GM23338 (cell line): ENCODE results near the gene POU3F3. TPM values are rescaled to one million over a fixed set of nuclear protein-coding genes. Genes with fewer than 3 reads are reported as not detected.

Experiments
- ATAC-seq: fragments of 200-7000 bp; cut with Tn5 transposase; 3 replicates; pipeline ENCODE4 v1.9.1; 2020
- DNase-seq: peaks from one replicate; pipeline ENCODE4 v3.0.0-alpha.2; 2015; ENCODE audit warnings: low spot score
- H2AFZ ChIP-seq: fragments of 200-600 bp; sonication (generic); 2 replicates; pipeline ENCODE4 v1.8.0; 2016; ENCODE audit warnings: antibody characterized with exemption, mild to moderate bottlenecking, moderate library complexity
- H3F3A ChIP-seq: fragments of 200-600 bp; sonication (generic); replicated peaks from 2 replicates; pipeline ENCODE4 v1.8.0; 2017; ENCODE audit warnings: antibody characterized with exemption, mixed run types, low read depth
- H3K27ac ChIP-seq: fragments of 200-600 bp; sonication (generic); 2 replicates; pipeline ENCODE4 v1.6.1; 2016; ENCODE audit warnings: low read depth
- H3K27me3 ChIP-seq: fragments of 200-600 bp; sonication (generic); 2 replicates; pipeline ENCODE4 v1.8.0; 2016; ENCODE audit warnings: mild to moderate bottlenecking, mixed run types, moderate library complexity; ENCODE audit not compliant: insufficient read depth
- H3K36me3 ChIP-seq: fragments of 200-600 bp; sonication (generic); 2 replicates; pipeline ENCODE4 v1.8.0; 2016; ENCODE audit warnings: mild to moderate bottlenecking; ENCODE audit not compliant: insufficient read depth
- H3K4me1 ChIP-seq: fragments of 200-600 bp; sonication (generic); 2 replicates; pipeline ENCODE4 v1.8.0; 2016; ENCODE audit warnings: mild to moderate bottlenecking, moderate library complexity; ENCODE audit not compliant: insufficient read depth
- H3K4me2 ChIP-seq: fragments of 200-600 bp; sonication (generic); 2 replicates; pipeline ENCODE4 v1.7.1; 2017; ENCODE audit warnings: mixed run types
- H3K4me3 ChIP-seq: fragments of 200-600 bp; sonication (generic); 2 replicates; pipeline ENCODE4 v1.6.1; 2016; ENCODE audit warnings: mixed run types
- H3K79me2 ChIP-seq: fragments of 200-600 bp; sonication (generic); replicated peaks from 2 replicates; pipeline ENCODE4 v1.8.0; 2017; ENCODE audit warnings: mild to moderate bottlenecking; ENCODE audit not compliant: insufficient read depth
- H3K9me2 ChIP-seq: fragments of 200-600 bp; sonication (generic); 2 replicates; pipeline ENCODE4 v1.8.0; 2017; ENCODE audit not compliant: insufficient read depth
- H4K20me1 ChIP-seq: fragments of 200-600 bp; sonication (generic); replicated peaks from 2 replicates; pipeline ENCODE4 v1.8.0; 2017; ENCODE audit warnings: mild to moderate bottlenecking; ENCODE audit not compliant: insufficient read depth
- H3K27ac Mint-ChIP-seq: 2 replicates; pipeline ENCODE4 v1.8.0; 2020; ENCODE audit warnings: inconsistent platforms, mild to moderate bottlenecking, moderate library complexity, mixed read lengths
- H3K27me3 Mint-ChIP-seq: 3 replicates; pipeline ENCODE4 v1.8.0; 2022; ENCODE audit warnings: low read depth, mild to moderate bottlenecking, moderate library complexity, mixed read lengths, inconsistent platforms; ENCODE audit not compliant: insufficient read depth, poor library complexity
- H3K36me3 Mint-ChIP-seq: 3 replicates; pipeline ENCODE4 v1.8.0; 2021; ENCODE audit warnings: low read depth, mild to moderate bottlenecking, inconsistent platforms, moderate library complexity, mixed read lengths
- H3K4me1 Mint-ChIP-seq: 3 replicates; pipeline ENCODE4 v1.8.0; 2020; ENCODE audit warnings: mild to moderate bottlenecking, inconsistent platforms, mixed read lengths
- H3K4me3 Mint-ChIP-seq: 3 replicates; pipeline ENCODE4 v1.8.0; 2021; ENCODE audit warnings: moderate library complexity, mild to moderate bottlenecking, inconsistent platforms, mixed read lengths
- H3K9me3 Mint-ChIP-seq: 3 replicates; pipeline ENCODE4 v1.8.0; 2020; ENCODE audit warnings: moderate library complexity, mild to moderate bottlenecking, inconsistent platforms, mixed read lengths
- CREB1 ChIP-seq: fragments of 250-450 bp; sonication (Bioruptor Pico); IDR thresholded peaks from 2 replicates; pipeline ENCODE4 v1.5.0; 2020; ENCODE audit warnings: low read depth, mild to moderate bottlenecking, moderate library complexity
- CTCF ChIP-seq, 2 experiments: fragments of 200-600 bp in 1 of 2; sonication (generic) in 1 of 2; conservative IDR thresholded peaks; 2 replicates each; pipeline versions ENCODE4 v1.5.1 to v1.6.1; 2016 to 2017; ENCODE audit warnings: antibody characterized with exemption in 2 of 2, low read depth in 2 of 2, mild to moderate bottlenecking in 2 of 2, moderate library complexity in 1 of 2
- ETS1 ChIP-seq: IDR thresholded peaks from 2 replicates; pipeline ENCODE4 v1.6.1; 2016; ENCODE audit warnings: antibody characterized with exemption
- EZH2 ChIP-seq: fragments of 200-600 bp; sonication (generic); IDR thresholded peaks from one replicate; pipeline ENCODE4 v1.8.0; 2017; ENCODE audit warnings: antibody characterized with exemption, mild to moderate bottlenecking, low read depth; ENCODE audit not compliant: unreplicated experiment
- EZH2phosphoT487 ChIP-seq: fragments of 200-600 bp; sonication (generic); IDR thresholded peaks from one replicate; pipeline ENCODE4 v1.8.1; 2018; ENCODE audit warnings: antibody characterized with exemption; ENCODE audit not compliant: unreplicated experiment
- NANOG ChIP-seq: IDR thresholded peaks from 2 replicates; pipeline ENCODE4 v1.6.1; 2016; ENCODE audit warnings: antibody characterized with exemption, borderline replicate concordance
- POLR2AphosphoS5 ChIP-seq: IDR thresholded peaks from 2 replicates; pipeline ENCODE4 v1.6.1; 2016; ENCODE audit warnings: antibody characterized with exemption, low read depth
- STAT1 ChIP-seq: IDR thresholded peaks from one replicate; pipeline ENCODE4 v1.6.1; 2016; ENCODE audit warnings: antibody characterized with exemption; ENCODE audit not compliant: unreplicated experiment
- ZNF114 ChIP-seq: fragments of 250-450 bp; sonication (Bioruptor Pico); IDR thresholded peaks from 2 replicates; pipeline ENCODE4 v1.5.0; 2020; ENCODE audit warnings: mild to moderate bottlenecking, moderate library complexity
- ZNF331 ChIP-seq: fragments of 250-450 bp; sonication (Bioruptor Pico); IDR thresholded peaks from 2 replicates; pipeline ENCODE4 v1.5.0; 2020; ENCODE audit warnings: low read depth, mild to moderate bottlenecking, moderate library complexity
- polyA plus RNA-seq: library from polyadenylated mRNA; unstranded; fragments of >200 nt; fragmentation: Nextera tagmentation; extraction: Ambion mirVana; gene quantifications from 2 replicates; pipeline ENCODE4 v1.2.1, GENCODE V29; 2016
- total RNA-seq: library from RNA; depleted of rRNA; stranded (reverse); fragments of >200 nt; shearing (Covaris generic); gene quantifications from 2 replicates; pipeline ENCODE4 v1.2.3, GENCODE V29; 2014

Gene POU3F3
- total and polyA plus RNA-seq, 2 experiments from 2014 or later = 0.06 to 0.24 TPM

- no peaks in the 10 kb centered on the region for H3F3A ChIP-seq
- no peaks in the 10 kb centered on the region for H3K27me3 ChIP-seq
- no peaks in the 10 kb centered on the region for H3K79me2 ChIP-seq
- no peaks in the 10 kb centered on the region for H3K36me3 ChIP-seq
- peak; percentile 57 for DNase-seq
- peak; percentile 96 for ATAC-seq
- no peaks in the 10 kb centered on the region for H4K20me1 ChIP-seq
- no peak overlapping the region for H3K4me3 ChIP-seq
- H3K27ac Mint-ChIP-seq = peak overlapping the region; percentile 68; the same call in 1 of the 2 replicates
- peaks cover 4% of the 10 kb centered on the region; the same call in 1 of the 3 replicates for H3K4me1 Mint-ChIP-seq
- peaks cover 8% of the 10 kb centered on the region for H3K27me3 Mint-ChIP-seq
- no peaks in the 10 kb centered on the region for H3K36me3 Mint-ChIP-seq
- peaks cover 3% of the 10 kb centered on the region; the same call in 1 of the 3 replicates for H3K9me3 Mint-ChIP-seq
- H3K9me2 ChIP-seq = peaks cover 4% of the 10 kb centered on the region; the same call in 1 of the 2 replicates
- H3K27ac ChIP-seq = no peak overlapping the region
- no peak overlapping the region for H3K4me2 ChIP-seq
- no peak overlapping the region for H2AFZ ChIP-seq
- TF ChIP-seq CTCF (conservative IDR thresholded peaks at IDR 0.05; ENCODE audit: low read depth in 2 of 2) (peak; percentile 50 to 68), EZH2phosphoT487 (no peak)
- H3K4me3 Mint-ChIP-seq = no peak overlapping the region
- H3K4me1 ChIP-seq = no peaks in the 10 kb centered on the region
Measured at GRCh38 chr2:104804148-104804890, 49.6 kb upstream of the POU3F3 start.

GRCh38 chr2:104812286-104812685 lies 41.6 kb upstream of the POU3F3 start:
- TF ChIP-seq STAT1 (no peak), CREB1 (no peak), ZNF114 (CRISPR knock-in tag) (no peak)
- no peak for ATAC-seq
- H3K79me2 ChIP-seq = no peaks in the 10 kb centered on the region
- H3K27me3 ChIP-seq = no peaks in the 10 kb centered on the region
- H3K27ac ChIP-seq = no peak overlapping the region
- peaks cover 4% of the 10 kb centered on the region; the same call in 1 of the 2 replicates for H3K9me2 ChIP-seq
- H3K4me1 Mint-ChIP-seq = peaks cover 12% of the 10 kb centered on the region; the same call in 2 of the 3 replicates
- H3K27me3 Mint-ChIP-seq = no peaks in the 10 kb centered on the region
- H3K4me3 ChIP-seq = no peak overlapping the region
- 0 out of 2 replicates have a peak, but pooled peaks cover 6% of the 10 kb centered on the region for H3K36me3 ChIP-seq
- H2AFZ ChIP-seq = no peak overlapping the region
- no peaks in the 10 kb centered on the region for H3F3A ChIP-seq
- DNase-seq = no peak
- H3K27ac Mint-ChIP-seq = no peak overlapping the region
- H3K9me3 Mint-ChIP-seq = peaks cover 10% of the 10 kb centered on the region; the same call in 1 of the 3 replicates
- H3K36me3 Mint-ChIP-seq = no peaks in the 10 kb centered on the region; the same call in 2 of the 3 replicates
- peaks cover 12% of the 10 kb centered on the region; the same call in 1 of the 2 replicates for H3K4me1 ChIP-seq
- H3K4me3 Mint-ChIP-seq = no peak overlapping the region
- H4K20me1 ChIP-seq = no peaks in the 10 kb centered on the region
- no peak overlapping the region for H3K4me2 ChIP-seq

GRCh38 chr2:104816143-104816542 lies 37.8 kb upstream of the POU3F3 start:
- Histone ChIP-seq H3F3A (no peaks in the 10 kb centered on the region), H3K36me3 (no peaks in the 10 kb centered on the region), H3K27me3 (no peaks in the 10 kb centered on the region), H3K4me2 (no peak overlapping the region), H3K79me2 (no peaks in the 10 kb centered on the region), H3K27ac (no peak overlapping the region), H3K9me2 (peaks cover 4% of the 10 kb centered on the region; the same call in 1 of the 2 replicates), H4K20me1 (no peaks in the 10 kb centered on the region), H3K4me1 (peaks cover 12% of the 10 kb centered on the region; the same call in 1 of the 2 replicates), H2AFZ (no peak overlapping the region), H3K4me3 (no peak overlapping the region)
- Mint-ChIP-seq H3K27me3 (peaks cover 2% of the 10 kb centered on the region), H3K4me3 (no peak overlapping the region), H3K36me3 (no peaks in the 10 kb centered on the region), H3K9me3 (no peaks in the 10 kb centered on the region), H3K4me1 (peaks cover 12% of the 10 kb centered on the region; the same call in 2 of the 3 replicates), H3K27ac (no peak overlapping the region)
- ATAC-seq (no peak), DNase-seq (no peak)
- TF ChIP-seq NANOG (no peak), CTCF (conservative IDR thresholded peaks at IDR 0.05; ENCODE audit: low read depth in 2 of 2) (no peak), POLR2AphosphoS5 (no peak), ZNF114 (CRISPR knock-in tag) (no peak), ZNF331 (CRISPR knock-in tag) (no peak), ETS1 (no peak), EZH2phosphoT487 (no peak), STAT1 (no peak), EZH2 (no peak), CREB1 (no peak)
